Measurements from ENCODE around the gene NTRK1.

DNA sequence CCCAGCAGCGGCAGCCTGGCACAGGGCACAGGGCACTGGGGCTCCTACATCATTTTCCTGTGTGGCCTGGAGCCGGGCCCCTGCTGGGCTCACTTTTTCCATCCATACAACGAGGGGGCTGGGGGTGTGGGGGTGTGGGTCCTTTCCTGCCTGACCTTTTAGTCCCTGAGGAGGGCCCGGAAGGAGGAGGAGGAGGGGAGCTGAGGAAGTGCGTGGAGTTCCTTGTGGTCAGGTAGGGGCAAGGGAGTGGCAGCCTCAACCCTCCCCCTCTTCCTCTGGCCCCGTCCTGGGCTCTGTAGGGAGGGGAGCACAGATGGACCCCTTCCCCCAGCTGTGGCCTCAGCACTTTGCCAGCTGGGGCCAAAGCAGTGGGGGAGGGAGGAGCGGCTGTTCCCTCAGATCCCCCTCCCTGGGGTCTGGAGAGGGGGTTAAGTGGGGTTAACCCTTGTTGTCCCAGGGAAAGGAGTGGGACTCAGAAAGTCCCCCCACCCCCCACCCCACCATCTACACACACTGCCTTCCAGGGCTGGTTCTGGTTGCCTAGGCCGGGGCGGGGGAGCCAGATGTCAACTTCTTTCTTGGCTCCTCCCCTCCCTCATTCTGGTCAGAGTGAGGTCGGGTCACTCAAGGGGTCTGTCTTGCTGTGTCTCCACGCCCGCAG is 5.7 kb downstream of the NTRK1 start:
- TF ChIP-seq POLR2A (IDR thresholded peaks at IDR 0.05) (no peak), POLR2AphosphoS5 (IDR thresholded peaks at IDR 0.05) (no peak), EP300 (IDR thresholded peaks at IDR 0.05; ENCODE audit: low read depth) (no peak)
- TF ChIP-seq, protein P1, sequence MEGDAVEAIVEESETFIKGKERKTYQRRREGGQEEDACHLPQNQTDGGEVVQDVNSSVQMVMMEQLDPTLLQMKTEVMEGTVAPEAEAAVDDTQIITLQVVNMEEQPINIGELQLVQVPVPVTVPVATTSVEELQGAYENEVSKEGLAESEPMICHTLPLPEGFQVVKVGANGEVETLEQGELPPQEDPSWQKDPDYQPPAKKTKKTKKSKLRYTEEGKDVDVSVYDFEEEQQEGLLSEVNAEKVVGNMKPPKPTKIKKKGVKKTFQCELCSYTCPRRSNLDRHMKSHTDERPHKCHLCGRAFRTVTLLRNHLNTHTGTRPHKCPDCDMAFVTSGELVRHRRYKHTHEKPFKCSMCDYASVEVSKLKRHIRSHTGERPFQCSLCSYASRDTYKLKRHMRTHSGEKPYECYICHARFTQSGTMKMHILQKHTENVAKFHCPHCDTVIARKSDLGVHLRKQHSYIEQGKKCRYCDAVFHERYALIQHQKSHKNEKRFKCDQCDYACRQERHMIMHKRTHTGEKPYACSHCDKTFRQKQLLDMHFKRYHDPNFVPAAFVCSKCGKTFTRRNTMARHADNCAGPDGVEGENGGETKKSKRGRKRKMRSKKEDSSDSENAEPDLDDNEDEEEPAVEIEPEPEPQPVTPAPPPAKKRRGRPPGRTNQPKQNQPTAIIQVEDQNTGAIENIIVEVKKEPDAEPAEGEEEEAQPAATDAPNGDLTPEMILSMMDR (IDR thresholded peaks at IDR 0.05), result no peak

Measured in transverse colon (tissue), 4 donors.